ENCODE results near the gene OR52E6. TPM values are rescaled to one million over a fixed set of nuclear protein-coding genes. Genes with fewer than 3 reads are reported as not detected.

The OR52E6 gene
- total RNA-seq, 1 donor from 2014 or later, result not detected

DNA sequence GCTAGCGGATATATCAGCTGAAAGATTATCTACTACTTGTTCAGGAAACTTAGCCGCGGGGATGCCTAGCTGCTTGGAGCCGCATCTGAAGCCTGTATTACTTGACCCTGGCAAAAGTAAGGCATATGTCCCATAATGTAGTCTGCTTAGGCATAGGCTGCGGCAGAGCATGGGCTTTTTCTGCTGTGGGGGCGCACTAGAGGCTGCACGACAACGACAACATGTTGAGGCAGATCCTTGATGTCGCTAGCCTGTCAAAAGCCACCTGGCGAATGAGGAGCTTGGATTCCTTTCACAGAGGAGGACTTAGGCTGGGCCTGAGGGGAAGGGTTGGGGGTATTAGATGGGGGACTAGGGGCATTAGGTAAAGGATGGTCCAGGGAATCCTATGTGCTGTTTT is 34.1 kb downstream of the OR52E6 start:
- DNase-seq (ENCODE audit: extremely low read depth, low read depth, low spot score), result no peak

DNA sequence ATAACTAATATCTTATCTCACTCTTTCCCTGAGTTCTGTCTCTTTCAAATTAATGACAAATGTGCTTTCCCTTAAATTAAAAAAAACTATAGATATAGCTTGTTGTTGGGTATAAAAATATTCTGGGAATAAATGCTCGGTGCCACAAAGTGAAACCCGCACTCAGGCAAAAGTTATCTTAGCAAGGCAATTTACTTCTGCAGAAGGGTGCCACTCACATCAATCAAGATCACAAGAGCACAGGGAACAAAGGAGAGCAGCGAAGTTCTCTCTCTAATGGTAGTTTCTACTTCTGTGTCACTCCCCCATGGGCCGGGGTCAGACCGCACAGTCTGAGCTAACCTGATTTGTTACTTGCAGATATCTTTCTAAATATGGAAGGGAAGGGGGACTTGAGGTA is 37.7 kb downstream of the OR52E6 start:
- no peak for DNase-seq (ENCODE audit: extremely low read depth, low read depth, low spot score)

DNA sequence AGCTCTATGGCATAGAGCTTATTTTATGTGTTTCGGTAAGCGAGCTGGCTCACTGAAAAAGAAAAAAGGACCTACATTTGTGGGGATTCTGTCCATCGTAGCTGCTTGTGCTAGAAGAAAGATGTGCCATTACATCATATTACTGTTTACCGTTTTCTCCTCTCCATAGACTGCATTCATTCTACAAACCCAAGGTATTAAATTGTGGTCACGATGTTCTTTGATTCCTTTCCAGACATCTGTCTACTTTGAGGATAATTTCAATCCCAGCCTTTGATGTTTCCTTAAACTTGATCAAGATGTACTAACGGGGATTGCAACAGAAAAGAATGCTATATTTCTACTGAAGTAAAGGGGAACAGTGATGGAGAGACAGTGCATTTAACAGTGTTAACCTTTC is 45.2 kb downstream of the OR52E6 start:
- DNase-seq (ENCODE audit: extremely low read depth, low read depth, low spot score), result no peak

DNA sequence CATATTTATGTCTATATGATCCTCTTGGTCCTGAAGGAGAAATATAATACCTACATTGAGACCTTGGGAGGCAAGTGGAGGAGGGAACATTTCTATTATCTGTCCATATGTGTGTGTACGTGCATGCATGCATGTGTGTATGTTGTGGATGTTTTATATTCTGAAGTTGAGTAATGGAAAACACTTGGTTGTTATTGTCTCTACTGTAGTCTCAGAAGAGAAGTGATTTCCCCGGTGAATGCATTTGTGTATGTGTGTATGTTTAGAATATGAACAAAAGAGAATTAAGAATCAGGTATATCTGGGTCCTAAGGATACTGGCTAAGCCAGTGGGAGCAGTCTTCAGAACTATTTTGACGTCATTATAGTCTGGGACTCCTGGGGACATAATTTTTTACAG is 50.5 kb downstream of the OR52E6 start, which contains the start of gene OR52N1:
Gene OR52N1, minus strand, starts transcription at position 101 of the 400 bp plus-strand sequence. CDS start 2,449 bp downstream, outside the sequence.
- no peak for DNase-seq (ENCODE audit: extremely low read depth, low read depth, low spot score)

Other genes with a start within 250 kb of the OR52E6 start
- gene TRIM6, start 245.3 kb downstream of the OR52E6 start, total RNA-seq, result 1.5 and 5.1 TPM in 2 replicates
- 9.2 and 12.1 TPM in 2 replicates for gene TRIM34, start 216.9 kb downstream of the OR52E6 start, total RNA-seq
- gene TRIM5, start 156.8 kb downstream of the OR52E6 start, total RNA-seq, result 42.2 and 53.9 TPM in 2 replicates
- 67.7 and 128 TPM in 2 replicates for gene TRIM22, start 152.1 kb downstream of the OR52E6 start, total RNA-seq
- gene OR56B1, start 105.4 kb downstream of the OR52E6 start, total RNA-seq, result not detected in 2 replicates
- not detected in 2 replicates for gene OR52N4, start 87.7 kb downstream of the OR52E6 start, total RNA-seq
- not detected in 2 replicates for gene OR52N5, start 58.5 kb downstream of the OR52E6 start, total RNA-seq
- not detected in 2 replicates for gene OR52N1, start 50.6 kb downstream of the OR52E6 start, total RNA-seq
- not detected in 2 replicates for gene OR52N2, start 33.0 kb downstream of the OR52E6 start, total RNA-seq
- not detected in 2 replicates for gene OR52E8, start 15.8 kb upstream of the OR52E6 start, total RNA-seq
- gene OR52E4, start 38.7 kb upstream of the OR52E6 start, total RNA-seq, result not detected in 2 replicates
- gene OR52E5, start 51.3 kb upstream of the OR52E6 start, total RNA-seq, result not detected in 2 replicates
- not detected in 2 replicates for gene OR56A3, start 100.4 kb upstream of the OR52E6 start, total RNA-seq
- not detected in 2 replicates for gene OR56A5, start 126.6 kb upstream of the OR52E6 start, total RNA-seq
- gene OR52L1, start 145.1 kb upstream of the OR52E6 start, total RNA-seq, result not detected in 2 replicates
- not detected in 2 replicates for gene OR56A4, start 165.0 kb upstream of the OR52E6 start, total RNA-seq
- gene OR56A1, start 188.9 kb upstream of the OR52E6 start, total RNA-seq, result under 0.01 TPM in 1 of 2 replicates, not detected in the other